Left lung (tissue), 10 donors: Measurements from ENCODE around the gene MOB3B. TPM values are rescaled to one million over a fixed set of nuclear protein-coding genes. Genes with fewer than 3 reads are reported as not detected.

Source experiments
- ATAC-seq: fragments of 200-7000 bp; cut with Tn5 transposase; one replicate; pipeline ENCODE4 v1.9.1; 2020; ENCODE audit warnings: moderate library complexity
- DNase-seq, 4 donors: peaks; one replicate each; pipeline ENCODE4 v3.0.0-alpha.2; 2013 to 2020
- H3K27ac ChIP-seq, 2 donors: fragments of 200-600 bp; sonication (generic) in 1 of 2; one replicate each; pipeline versions ENCODE4 v1.5.0 to v1.8.0; 2020 to 2021
- H3K27me3 ChIP-seq, 2 donors: fragments of 200-600 bp; sonication (generic) in 1 of 2; one replicate each; pipeline versions ENCODE4 v1.5.0 to v1.8.0; 2020 to 2021
- H3K36me3 ChIP-seq, 2 donors: fragments of 200-600 bp; sonication (generic) in 1 of 2; one replicate each; pipeline versions ENCODE4 v1.5.0 to v1.8.0; 2020 to 2021
- H3K4me1 ChIP-seq, 2 donors: fragments of 200-600 bp; one replicate each; pipeline ENCODE4 v1.8.0; 2021
- H3K4me3 ChIP-seq, 2 donors: fragments of 200-600 bp; sonication (generic) in 1 of 2; one replicate each; pipeline versions ENCODE4 v1.5.0 to v1.8.0; 2020 to 2021; ENCODE audit warnings: mild to moderate bottlenecking in 1 of 2
- H3K9me3 ChIP-seq, 2 donors: fragments of 200-600 bp; sonication (generic) in 1 of 2; one replicate each; pipeline versions ENCODE4 v1.5.0 to v1.8.0; 2020 to 2021
- CTCF ChIP-seq, 2 donors: fragments of 200-600 bp; sonication (generic) in 1 of 2; IDR thresholded peaks; one replicate each; pipeline versions ENCODE4 v1.5.0 to v1.8.0; 2021; ENCODE audit warnings: antibody characterized with exemption in 2 of 2
- intact Hi-C, 2 donors: fragments of 100-400 bp; cut with DNase I; formaldehyde crosslinking; loops; one replicate each; pipeline versions ENCODE4 v1.11.2 to v1.14.2; 2022
- polyA plus RNA-seq, 6 donors: library from polyadenylated mRNA; unstranded; fragments of 120-200 nt; gene quantifications; one replicate each; pipeline ENCODE4 v1.2.1, GENCODE V29; 2013; ENCODE audit not compliant: insufficient read length in 6 of 6
- total RNA-seq, 2 donors: library from RNA; stranded (reverse); fragmentation: NEBNext Ultra II Directional; extraction: Animal tissue kit (Norgen Biotek cat#: 25700); gene quantifications; one replicate each; pipeline ENCODE4 v1.2.1, GENCODE V29; 2021
- donor health status: DM: no; HTN: yes; CAD: no.
- donor health status: DM: no; HTN: no; CAD: no.

MOB3B gene
- total and polyA plus RNA-seq, 8 donors = 7.2 to 18.3 (median 15.8) TPM

GRCh38 chr9:27511771-27512170 lies 17.8 kb downstream of the MOB3B start:
- Histone ChIP-seq H3K36me3 (no peaks in the 10 kb centered on the region), H3K4me3 (no peak overlapping the region), H3K27me3 (no peaks in the 10 kb centered on the region), H3K27ac (no peak overlapping the region), H3K4me1 (no peaks in the 10 kb centered on the region), H3K9me3 (no peaks in the 10 kb centered on the region)
- no peak for TF ChIP-seq CTCF (IDR thresholded peaks at IDR 0.05)
- DNase-seq (no peak), ATAC-seq (no peak)
- intact Hi-C loops = no loop called here

- H3K9me3 ChIP-seq = no peaks in the 10 kb centered on the region
- no peak overlapping the region for H3K27ac ChIP-seq
- TF ChIP-seq CTCF (IDR thresholded peaks at IDR 0.05) = no peak
- H3K27me3 ChIP-seq = no peaks in the 10 kb centered on the region
- H3K4me1 ChIP-seq = no peaks in the 10 kb centered on the region
- DNase-seq (no peak), ATAC-seq (no peak)
- intact Hi-C loops = no loop called here
- H3K36me3 ChIP-seq = no peaks in the 10 kb centered on the region
- H3K4me3 ChIP-seq = no peak overlapping the region
Observed at GRCh38 chr9:27510780-27511179, 18.8 kb downstream of the MOB3B start.

GRCh38 chr9:27506981-27507380 lies 22.6 kb downstream of the MOB3B start:
- Histone ChIP-seq H3K27me3 (no peaks in the 10 kb centered on the region), H3K27ac (no peak overlapping the region), H3K36me3 (no peaks in the 10 kb centered on the region), H3K4me3 (no peak overlapping the region), H3K9me3 (no peaks in the 10 kb centered on the region), H3K4me1 (no peaks in the 10 kb centered on the region)
- ATAC-seq (no peak), DNase-seq (no peak)
- no peak for TF ChIP-seq CTCF (IDR thresholded peaks at IDR 0.05)
- intact Hi-C loops = no loop called here

- intact Hi-C loops = no loop called here
- Histone ChIP-seq H3K36me3 (no peaks in the 10 kb centered on the region), H3K27ac (no peak overlapping the region), H3K27me3 (no peaks in the 10 kb centered on the region), H3K9me3 (no peaks in the 10 kb centered on the region), H3K4me3 (no peak overlapping the region), H3K4me1 (no peaks in the 10 kb centered on the region)
- no peak for DNase-seq
- peak; percentile 51 for ATAC-seq
- TF ChIP-seq CTCF (IDR thresholded peaks at IDR 0.05) = no peak
Observed at GRCh38 chr9:27505744-27506161, 23.9 kb downstream of the MOB3B start.

GRCh38 chr9:27504259-27504658 lies 25.4 kb downstream of the MOB3B start:
- no peak overlapping the region for H3K27ac ChIP-seq
- ATAC-seq = no peak
- H3K9me3 ChIP-seq = no peaks in the 10 kb centered on the region
- intact Hi-C loops = no loop called here
- H3K27me3 ChIP-seq = no peaks in the 10 kb centered on the region
- no peaks in the 10 kb centered on the region for H3K36me3 ChIP-seq
- H3K4me1 ChIP-seq = peaks cover 0 to 8% of the 10 kb centered on the region in 2 donors
- no peak overlapping the region for H3K4me3 ChIP-seq
- TF ChIP-seq CTCF (IDR thresholded peaks at IDR 0.05) = no peak
- no peak for DNase-seq
